ENCODE measurements around the gene NEAT1. TPM values are rescaled to one million over a fixed set of nuclear protein-coding genes. Genes with fewer than 3 reads are reported as not detected.
A peak's percentile ranks its signal among the peaks of the same experiment; 100 is the strongest.

Gene NEAT1
- total RNA-seq, 2 experiments from 2014 or later = 593 to 683 TPM

DNA sequence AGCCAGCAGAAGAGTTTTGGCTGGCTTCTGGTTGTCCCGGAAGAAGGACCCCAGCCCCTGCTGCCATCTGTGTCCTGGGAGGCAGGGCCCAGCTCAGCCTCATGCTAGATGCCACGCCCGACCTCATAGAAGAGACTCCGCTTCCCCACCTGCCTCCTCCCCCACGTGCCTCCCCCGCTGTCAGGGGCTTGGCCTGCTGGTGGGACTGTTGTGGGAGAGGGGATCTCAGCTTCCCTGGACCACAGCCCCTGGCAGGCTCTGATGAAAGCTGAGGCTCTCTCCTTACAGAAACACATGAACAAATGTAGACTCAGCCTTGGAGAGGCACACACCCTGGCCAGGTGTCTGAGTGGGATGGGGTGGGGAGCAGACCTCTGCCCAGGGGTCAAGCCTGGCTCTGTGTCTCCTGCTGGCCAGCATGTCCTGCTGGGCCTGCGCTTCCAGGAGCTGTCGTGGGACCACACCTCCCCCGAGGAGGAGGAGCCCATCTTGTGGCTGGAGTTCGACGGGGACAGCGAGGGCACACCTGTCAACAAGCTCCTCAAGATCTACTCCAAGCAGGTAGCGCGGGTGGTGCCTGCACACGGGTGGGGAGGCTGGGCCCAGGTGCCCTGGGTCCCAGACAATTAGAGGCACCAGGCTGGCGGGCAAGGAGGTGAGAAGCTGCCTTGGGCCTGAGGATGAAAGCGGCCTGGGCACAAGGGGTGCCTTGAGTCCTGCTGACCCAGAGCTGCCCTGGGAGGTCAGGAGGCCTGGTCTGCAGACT lies 22.1 kb upstream of the NEAT1 start:
- Mint-ChIP-seq H3K36me3 (peaks cover 25% of the 10 kb centered on the region), H3K27ac (peak overlapping the region; percentile 38), H3K9me3 (no peaks in the 10 kb centered on the region), H3K4me3 (no peak overlapping the region), H3K4me1 (ENCODE audit: low read depth) (no peaks in the 10 kb centered on the region), H3K27me3 (no peaks in the 10 kb centered on the region)
- POLR2A ChIA-PET = interaction anchor here (0.5 kb wide), 1 partner anchor 67 kb away, joined by 4 read pairs; no protein-coding TSS in a partner anchor
- intact Hi-C loops (cut with micrococcal nuclease) = no loop called here
- DNase-seq = no peak
- CTCF ChIA-PET = no interaction called here

DNA sequence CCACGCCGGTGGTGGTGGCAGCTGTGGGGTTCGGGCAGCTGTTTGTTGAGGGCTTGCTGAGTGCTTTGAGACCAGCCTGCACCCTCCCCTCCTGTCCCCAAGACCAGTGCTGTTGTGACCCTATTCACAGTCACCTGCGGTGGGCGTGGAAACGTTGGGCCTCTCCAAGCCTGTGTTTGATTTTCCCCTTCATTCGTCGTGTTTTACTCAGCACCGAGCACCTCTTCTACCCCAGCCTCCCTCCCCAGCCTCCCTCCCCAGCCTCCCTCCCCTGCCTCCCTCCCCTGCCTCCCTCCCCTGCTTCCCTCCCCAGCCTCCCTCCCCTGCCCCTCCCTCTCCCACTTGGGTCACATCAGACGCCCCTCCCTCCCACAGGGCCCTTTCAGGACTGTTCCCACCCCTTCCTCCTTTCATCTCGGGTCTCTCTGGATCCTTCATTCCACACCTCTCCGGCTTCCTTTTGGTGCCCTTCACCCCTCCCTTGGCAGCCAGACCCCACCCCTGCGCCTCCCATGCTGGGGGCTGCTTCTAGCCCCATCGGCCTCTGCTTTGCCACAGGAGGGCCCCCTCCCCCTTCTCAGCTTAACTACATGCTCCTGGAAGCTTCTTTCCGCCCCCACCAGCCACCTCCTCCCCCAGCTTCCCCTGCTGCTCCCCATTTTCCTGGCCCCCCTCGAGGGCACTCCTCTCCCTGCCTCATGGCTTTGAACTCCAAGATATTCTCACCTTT lies 21.4 kb upstream of the NEAT1 start:
- no peaks in the 10 kb centered on the region for H3K27me3 Mint-ChIP-seq
- no peaks in the 10 kb centered on the region for H3K9me3 Mint-ChIP-seq
- intact Hi-C loops (cut with micrococcal nuclease) = no loop called here
- ChIA-PET POLR2A (interaction anchor here (0.5 to 1.1 kb wide), 3 partner anchors 66 to 92 kb away, joined by 3 to 4 read pairs (median 3); no protein-coding TSS in a partner anchor), CTCF (interaction anchor here (0.6 kb wide), 1 partner anchor 14 kb away, joined by 3 read pairs; no protein-coding TSS in a partner anchor)
- no peaks in the 10 kb centered on the region for H3K4me1 Mint-ChIP-seq (ENCODE audit: low read depth)
- H3K4me3 Mint-ChIP-seq = no peak overlapping the region
- no peak overlapping the region for H3K27ac Mint-ChIP-seq
- peaks cover 28% of the 10 kb centered on the region for H3K36me3 Mint-ChIP-seq
- DNase-seq = no peak

DNA sequence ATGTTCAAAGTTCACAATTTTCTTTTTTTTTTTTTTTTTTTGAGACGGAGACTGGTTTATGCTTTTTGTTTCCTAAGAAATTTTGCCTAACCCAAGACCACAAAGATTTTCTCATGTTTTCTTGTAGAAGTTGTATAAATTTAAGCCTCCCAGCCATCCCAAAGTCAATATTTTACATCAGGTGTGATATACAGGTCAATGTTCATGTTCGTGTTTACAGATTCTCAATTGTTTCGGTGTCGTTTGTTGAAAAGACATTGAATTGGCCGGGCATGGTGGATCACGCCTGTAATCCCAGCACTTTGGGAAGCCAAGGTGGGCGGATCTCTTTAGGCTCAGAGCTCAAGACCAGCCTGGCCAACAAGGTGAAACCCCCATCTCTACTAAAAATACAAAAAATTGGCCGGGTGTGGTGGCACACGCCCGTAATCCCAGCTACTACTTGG lies 20.8 kb upstream of the NEAT1 start:
- CTCF ChIA-PET = no interaction called here
- peaks cover 28% of the 10 kb centered on the region for H3K36me3 Mint-ChIP-seq
- POLR2A ChIA-PET = interaction anchor here (0.6 to 1.1 kb wide), 2 partner anchors 72 to 91 kb away, joined by 3 read pairs; no protein-coding TSS in a partner anchor
- H3K4me3 Mint-ChIP-seq = no peak overlapping the region
- no peaks in the 10 kb centered on the region for H3K9me3 Mint-ChIP-seq
- intact Hi-C loops (cut with micrococcal nuclease) = no loop called here
- H3K4me1 Mint-ChIP-seq (ENCODE audit: low read depth) = no peaks in the 10 kb centered on the region
- DNase-seq = no peak
- H3K27me3 Mint-ChIP-seq = no peaks in the 10 kb centered on the region
- no peak overlapping the region for H3K27ac Mint-ChIP-seq

DNA sequence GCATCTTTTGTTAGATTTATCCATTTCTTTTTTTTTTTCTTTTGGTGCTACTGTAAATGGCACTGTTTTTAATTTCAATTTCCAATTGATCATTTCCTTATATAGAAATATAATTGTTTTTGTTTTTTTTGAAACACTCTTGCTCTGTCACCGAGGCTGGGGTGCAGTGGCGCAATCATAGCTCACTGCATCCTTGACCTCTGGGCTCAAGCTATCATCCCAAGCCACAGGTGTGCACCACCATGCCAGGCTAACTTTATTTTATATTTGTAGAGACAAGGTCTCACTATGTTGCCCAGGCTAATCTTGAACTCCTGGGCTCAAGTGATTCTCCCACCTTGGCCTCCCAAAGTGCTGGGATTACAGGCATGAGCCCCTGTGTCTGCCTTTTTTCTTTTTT lies 19.8 kb upstream of the NEAT1 start:
- no peak overlapping the region for H3K27ac Mint-ChIP-seq
- H3K9me3 Mint-ChIP-seq = no peaks in the 10 kb centered on the region
- intact Hi-C loops (cut with micrococcal nuclease) = no loop called here
- H3K27me3 Mint-ChIP-seq = no peaks in the 10 kb centered on the region
- no peak overlapping the region for H3K4me3 Mint-ChIP-seq
- POLR2A ChIA-PET = no interaction called here
- H3K36me3 Mint-ChIP-seq = peaks cover 23% of the 10 kb centered on the region
- H3K4me1 Mint-ChIP-seq (ENCODE audit: low read depth) = no peaks in the 10 kb centered on the region
- CTCF ChIA-PET = no interaction called here
- DNase-seq = no peak

DNA sequence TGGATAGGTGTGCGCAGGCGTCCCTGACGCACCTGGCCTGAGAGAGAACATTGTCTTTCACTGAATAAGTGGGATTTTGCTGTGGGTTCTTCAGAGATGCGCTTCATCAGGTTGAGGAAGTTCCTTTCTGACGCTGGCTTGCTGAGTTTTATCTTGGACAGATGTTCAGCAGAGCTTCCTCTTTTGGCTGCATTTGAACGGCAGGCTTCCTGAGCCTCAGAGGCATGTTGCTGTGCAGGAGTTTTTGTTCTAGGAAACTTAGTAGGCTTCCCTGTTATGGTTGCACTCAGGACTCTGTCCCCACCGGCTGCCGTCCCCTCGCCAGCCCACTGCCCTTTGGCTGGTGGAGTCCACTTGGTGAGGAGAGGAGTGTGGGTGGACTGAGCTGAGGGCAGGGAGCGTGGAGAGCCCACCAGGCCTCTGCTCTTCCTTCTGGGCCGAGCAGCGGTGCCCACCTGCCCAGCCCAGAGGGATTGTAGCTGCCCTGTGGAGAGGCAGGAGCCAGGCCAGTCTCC lies 18.9 kb upstream of the NEAT1 start:
- Mint-ChIP-seq H3K27ac (no peak overlapping the region), H3K9me3 (no peaks in the 10 kb centered on the region), H3K4me1 (ENCODE audit: low read depth) (no peaks in the 10 kb centered on the region), H3K4me3 (no peak overlapping the region), H3K36me3 (peaks cover 21% of the 10 kb centered on the region), H3K27me3 (no peaks in the 10 kb centered on the region)
- POLR2A ChIA-PET = no interaction called here
- CTCF ChIA-PET = interaction anchor here (0.8 kb wide), 1 partner anchor 13 kb away, joined by 3 read pairs; no protein-coding TSS in a partner anchor
- no peak for DNase-seq
- intact Hi-C loops (cut with micrococcal nuclease) = no loop called here

DNA sequence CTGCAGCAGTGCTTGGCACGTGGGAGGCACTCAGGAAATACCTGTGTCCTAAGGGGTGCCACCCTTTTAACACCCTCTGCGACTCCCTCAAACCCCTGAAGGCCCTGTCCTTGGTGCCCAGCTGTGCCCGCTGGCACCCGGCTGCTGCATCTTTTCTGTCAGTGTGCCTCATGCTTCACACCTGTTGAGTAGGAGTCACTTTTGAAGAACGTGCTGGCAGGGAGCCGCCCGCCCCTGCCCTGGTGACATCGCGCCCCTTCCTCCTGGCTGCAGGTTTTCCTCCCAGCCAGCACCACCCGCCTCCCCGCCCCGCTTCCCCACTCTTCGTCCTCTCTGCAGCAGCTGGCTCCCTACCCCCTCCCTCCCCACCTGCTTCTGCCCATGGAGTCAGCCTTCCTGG lies 18.4 kb upstream of the NEAT1 start:
- CTCF ChIA-PET = no interaction called here

DNA sequence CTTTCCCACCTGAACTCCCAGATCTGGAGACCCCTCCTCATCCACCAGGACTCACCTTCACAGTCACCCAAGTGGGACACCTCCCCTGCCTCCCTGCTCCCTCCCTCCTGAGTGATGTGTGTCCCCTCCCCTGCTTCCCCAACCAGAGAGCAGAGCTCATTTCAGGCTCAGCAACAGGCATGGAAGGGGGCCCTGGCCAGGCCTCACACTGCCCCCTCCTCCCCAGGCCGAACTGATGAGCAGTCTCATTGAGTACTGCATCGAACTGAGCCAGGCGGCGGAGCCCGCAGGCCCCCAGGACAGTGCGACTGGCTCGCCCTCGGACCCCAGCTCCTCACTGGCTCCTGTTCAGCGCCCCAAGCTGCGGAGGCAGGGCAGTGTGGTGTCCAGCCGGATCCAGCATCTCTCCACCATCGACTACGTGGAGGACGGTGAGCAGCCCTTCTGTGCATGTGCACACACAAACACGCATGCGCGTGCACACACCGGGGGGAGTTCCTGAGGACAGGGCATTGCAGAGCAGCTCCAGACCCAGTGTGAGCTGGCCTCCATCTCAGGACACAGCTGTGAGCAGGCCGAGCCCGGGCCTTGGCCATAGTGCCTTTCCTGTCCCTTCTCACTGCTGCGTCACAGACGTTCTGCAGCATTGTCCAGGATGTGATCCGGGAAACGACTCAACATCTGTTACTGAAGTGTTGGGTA lies 17.8 kb upstream of the NEAT1 start:
- Mint-ChIP-seq H3K4me3 (no peak overlapping the region), H3K27me3 (no peaks in the 10 kb centered on the region), H3K36me3 (peaks cover 24% of the 10 kb centered on the region), H3K9me3 (no peaks in the 10 kb centered on the region), H3K4me1 (ENCODE audit: low read depth) (no peaks in the 10 kb centered on the region), H3K27ac (no peak overlapping the region)
- POLR2A ChIA-PET = interaction anchor here (0.9 kb wide), 1 partner anchor 10 kb away, joined by 4 read pairs; no protein-coding TSS in a partner anchor
- no peak for DNase-seq
- intact Hi-C loops (cut with micrococcal nuclease) = no loop called here
- CTCF ChIA-PET = interaction anchor here (3.0 kb wide), 1 partner anchor 11 kb away, joined by 18 read pairs; no protein-coding TSS in a partner anchor

More for the DNA sequence above, 18.4 kb upstream of the NEAT1 start:
- Mint-ChIP-seq H3K36me3 (peaks cover 23% of the 10 kb centered on the region), H3K27ac (no peak overlapping the region), H3K9me3 (no peaks in the 10 kb centered on the region), H3K4me1 (ENCODE audit: low read depth) (no peaks in the 10 kb centered on the region), H3K27me3 (no peaks in the 10 kb centered on the region), H3K4me3 (no peak overlapping the region)
- POLR2A ChIA-PET = no interaction called here
- DNase-seq = no peak
- intact Hi-C loops (cut with micrococcal nuclease) = no loop called here

DNA sequence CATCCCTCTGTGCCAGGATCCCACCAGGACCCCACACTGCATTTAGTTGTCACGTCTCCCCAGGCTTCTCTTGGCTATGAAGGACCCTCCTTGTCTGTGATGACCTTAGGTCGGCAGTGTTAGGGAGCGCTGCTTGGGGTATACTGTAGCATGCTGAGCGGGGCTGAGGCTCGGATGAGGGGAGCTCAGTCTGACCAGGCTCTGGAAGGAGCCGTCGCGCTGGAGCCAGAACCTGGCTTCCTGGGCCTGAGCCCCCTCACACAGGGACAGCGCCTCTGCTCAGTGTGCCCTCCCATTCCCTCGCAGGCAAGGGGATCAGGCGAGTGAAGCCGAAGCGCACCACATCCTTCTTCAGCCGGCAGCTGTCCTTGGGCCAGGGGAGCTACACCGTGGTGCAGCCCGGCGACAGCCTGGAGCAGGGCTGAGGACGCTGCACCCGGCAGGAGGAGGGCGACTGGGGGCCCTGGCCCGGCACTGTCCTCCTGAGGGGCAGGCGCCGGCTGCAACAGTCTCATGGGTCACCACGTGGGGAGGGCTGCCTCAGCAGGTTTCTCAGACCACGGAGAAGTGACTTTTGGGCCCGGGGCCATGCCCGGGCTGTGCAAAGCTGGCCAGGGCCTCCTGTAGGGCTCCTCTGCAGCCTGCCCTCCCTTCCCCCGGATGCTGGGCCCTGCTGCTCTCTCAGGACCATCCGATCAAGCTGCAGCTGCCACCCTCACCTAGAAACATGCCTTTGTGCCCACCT lies 11.5 kb upstream of the NEAT1 start:
- no peak for DNase-seq
- Mint-ChIP-seq H3K36me3 (peaks cover 12% of the 10 kb centered on the region), H3K4me1 (ENCODE audit: low read depth) (peaks cover 6% of the 10 kb centered on the region), H3K27me3 (no peaks in the 10 kb centered on the region), H3K4me3 (no peak overlapping the region), H3K27ac (no peak overlapping the region), H3K9me3 (no peaks in the 10 kb centered on the region)
- CTCF ChIA-PET = no interaction called here
- POLR2A ChIA-PET = interaction anchor here (1.0 to 2.1 kb wide), 2 partner anchors 10 to 98 kb away, joined by 3 to 5 read pairs; no protein-coding TSS in a partner anchor
- intact Hi-C loops (cut with micrococcal nuclease) = no loop called here

DNA sequence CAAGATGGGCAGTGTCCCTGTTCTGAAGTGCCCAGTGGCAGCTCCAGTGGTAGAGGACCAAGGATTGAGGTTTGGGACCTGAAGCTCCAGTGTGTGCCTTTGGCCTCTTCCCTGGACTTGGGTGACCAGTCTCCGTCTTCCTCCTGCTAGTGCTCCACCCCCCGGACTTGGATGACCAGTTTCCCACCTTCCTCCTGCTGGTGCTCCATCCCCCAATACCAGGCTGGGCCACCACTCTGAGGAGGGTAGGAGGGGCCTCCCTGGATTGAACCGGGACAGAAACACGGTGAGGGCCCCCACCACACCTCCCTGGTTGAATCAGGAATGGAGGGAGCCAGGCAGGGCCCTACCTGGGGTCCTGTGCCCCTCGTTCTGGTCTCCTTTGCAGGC lies 10.9 kb upstream of the NEAT1 start:
- peaks cover 11% of the 10 kb centered on the region for H3K4me1 Mint-ChIP-seq (ENCODE audit: low read depth)
- ChIA-PET POLR2A (interaction anchor here (2.1 kb wide), 1 partner anchor 10 kb away, joined by 5 read pairs; no protein-coding TSS in a partner anchor), CTCF (interaction anchor here (1.3 to 11.8 kb wide), 2 partner anchors 45 to 97 kb away, joined by 3 to 257 read pairs; no protein-coding TSS in a partner anchor)
- H3K27ac Mint-ChIP-seq = no peak overlapping the region
- DNase-seq = no peak
- H3K27me3 Mint-ChIP-seq = no peaks in the 10 kb centered on the region
- H3K36me3 Mint-ChIP-seq = peaks cover 12% of the 10 kb centered on the region
- no peaks in the 10 kb centered on the region for H3K9me3 Mint-ChIP-seq
- intact Hi-C loops (cut with micrococcal nuclease) = no loop called here
- no peak overlapping the region for H3K4me3 Mint-ChIP-seq

DNA sequence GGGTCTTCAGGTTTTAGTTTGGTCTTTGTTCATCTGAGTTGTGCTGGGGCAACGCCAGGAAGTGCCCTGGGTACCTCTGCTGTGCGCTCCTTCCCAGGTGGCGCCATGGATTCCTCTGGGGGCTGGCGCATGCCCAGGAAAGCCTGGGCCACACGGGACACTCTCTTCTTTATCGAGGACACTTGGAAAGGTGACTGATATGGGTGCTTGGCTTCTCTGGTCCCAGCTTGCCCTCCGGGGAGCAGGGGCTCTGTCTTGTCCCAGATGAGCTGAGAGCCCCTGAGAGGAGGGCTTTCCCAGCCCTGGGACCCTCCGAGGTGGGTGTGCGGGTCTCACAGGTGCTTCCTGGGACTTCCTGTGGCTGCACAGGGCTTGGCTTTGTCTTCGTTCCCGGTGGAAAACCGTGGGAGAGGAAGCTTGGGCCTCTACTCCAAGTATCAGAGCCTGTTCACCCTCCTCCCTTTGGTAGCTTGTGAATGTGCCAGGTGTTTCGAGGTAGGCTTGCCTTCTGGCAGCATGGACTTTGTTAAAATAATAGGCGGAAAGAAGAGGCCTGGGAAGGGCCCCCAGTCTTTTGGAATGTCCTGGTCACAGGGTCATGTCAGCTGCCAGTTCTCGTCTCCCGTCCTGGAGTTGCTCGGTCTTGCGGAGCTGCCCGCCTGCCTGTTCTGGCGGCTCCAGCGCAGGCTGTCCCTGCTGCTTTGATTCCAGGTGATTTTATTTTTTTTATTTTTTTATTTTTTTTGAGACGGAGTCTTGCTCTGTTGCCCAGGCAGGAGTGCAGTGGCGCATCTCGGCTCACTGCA lies 10.1 kb upstream of the NEAT1 start:
- CTCF ChIA-PET = interaction anchor here (1.1 to 11.8 kb wide), 3 partner anchors 46 to 96 kb away, joined by 3 to 257 read pairs (median 3); no protein-coding TSS in a partner anchor
- no peak for DNase-seq

More for the DNA sequence above, 10.1 kb upstream of the NEAT1 start:
- Mint-ChIP-seq H3K27me3 (no peaks in the 10 kb centered on the region), H3K4me1 (ENCODE audit: low read depth) (peaks cover 19% of the 10 kb centered on the region), H3K4me3 (no peak overlapping the region), H3K36me3 (peaks cover 14% of the 10 kb centered on the region), H3K9me3 (no peaks in the 10 kb centered on the region), H3K27ac (no peak overlapping the region)
- intact Hi-C loops (cut with micrococcal nuclease) = no loop called here
- POLR2A ChIA-PET = interaction anchor here (0.8 to 2.1 kb wide), 2 partner anchors 9 to 86 kb away, joined by 3 to 5 read pairs; partner anchors contain the start of gene MALAT1
